HEK293T (cell line): ENCODE measurements around the gene NECAB2.

Experiments used
- CTCF ChIA-PET: fragments of 350-600 bp; formaldehyde crosslinking; extraction: SDS; loops from one replicate; lab custom pipeline; 2021; ENCODE audit warnings: antibody characterized with exemption, inconsistent platforms; lab: Yijun Ruan, JAX
- POLR2A ChIA-PET: fragments of 350-600 bp; formaldehyde crosslinking; extraction: SDS; loops from one replicate; lab custom pipeline; 2020; ENCODE audit warnings: antibody characterized with exemption, inconsistent platforms; lab: Yijun Ruan, JAX
- DNase-seq: peaks from one replicate; pipeline ENCODE4 v3.0.0; 2012; ENCODE audit warnings: mixed read lengths; ENCODE audit errors: extremely low spot score
- ARNT ChIP-seq: fragments of 450-650 bp; IDR thresholded peaks from 2 replicates; pipeline ENCODE4 v1.6.1; 2017; ENCODE audit warnings: mild to moderate bottlenecking
- BHLHE40 ChIP-seq: fragments of 450-650 bp; IDR thresholded peaks from 2 replicates; pipeline ENCODE4 v1.6.1; 2016; ENCODE audit warnings: mild to moderate bottlenecking, moderate library complexity, borderline replicate concordance
- CTBP1 ChIP-seq: fragments of 450-650 bp; IDR thresholded peaks from 2 replicates; pipeline ENCODE4 v1.6.1; 2016; ENCODE audit warnings: borderline replicate concordance
- ELF4 ChIP-seq: fragments of 450-650 bp; IDR thresholded peaks from 2 replicates; pipeline ENCODE4 v1.6.1; 2017; ENCODE audit warnings: antibody characterized with exemption
- FOXA1 ChIP-seq: fragments of 450-650 bp; IDR thresholded peaks from 2 replicates; pipeline ENCODE4 v1.6.1; 2016; ENCODE audit warnings: mild to moderate bottlenecking
- FOXK2 ChIP-seq: fragments of 450-650 bp; IDR thresholded peaks from 2 replicates; pipeline ENCODE4 v1.6.1; 2016; ENCODE audit warnings: mild to moderate bottlenecking
- FOXM1 ChIP-seq: fragments of 450-650 bp; IDR thresholded peaks from 2 replicates; pipeline ENCODE4 v1.6.1; 2017; ENCODE audit warnings: mild to moderate bottlenecking, borderline replicate concordance
- HDGF ChIP-seq: fragments of 450-650 bp; IDR thresholded peaks from 2 replicates; pipeline ENCODE4 v1.6.1; 2017; ENCODE audit warnings: antibody characterized with exemption, borderline replicate concordance
- L3MBTL2 ChIP-seq: fragments of 450-650 bp; conservative IDR thresholded peaks from 2 replicates; pipeline ENCODE4 v1.6.1; 2016; ENCODE audit warnings: mild to moderate bottlenecking
- LEF1 ChIP-seq: fragments of 450-650 bp; IDR thresholded peaks from 2 replicates; pipeline ENCODE4 v1.6.1; 2017; ENCODE audit warnings: mild to moderate bottlenecking, borderline replicate concordance
- NFRKB ChIP-seq: fragments of 450-650 bp; IDR thresholded peaks from 2 replicates; pipeline ENCODE4 v1.6.1; 2016; ENCODE audit warnings: mild to moderate bottlenecking, moderate library complexity
- SP1 ChIP-seq: fragments of 450-650 bp; IDR thresholded peaks from 2 replicates; pipeline ENCODE4 v1.6.1; 2017
- SUZ12 ChIP-seq: fragments of 450-650 bp; IDR thresholded peaks from 2 replicates; pipeline ENCODE4 v1.6.1; 2016; ENCODE audit warnings: mild to moderate bottlenecking
- TARDBP ChIP-seq: fragments of 450-650 bp; IDR thresholded peaks from 2 replicates; pipeline ENCODE4 v1.6.1; 2016
- ZNF384 ChIP-seq: fragments of 450-650 bp; IDR thresholded peaks from 2 replicates; pipeline ENCODE4 v1.6.1; 2016
- TF ChIP-seq, protein P1 (sequence below): fragments of 450-650 bp; IDR thresholded peaks from 2 replicates; pipeline ENCODE4 v1.6.1; 2016

NECAB2 gene

DNA sequence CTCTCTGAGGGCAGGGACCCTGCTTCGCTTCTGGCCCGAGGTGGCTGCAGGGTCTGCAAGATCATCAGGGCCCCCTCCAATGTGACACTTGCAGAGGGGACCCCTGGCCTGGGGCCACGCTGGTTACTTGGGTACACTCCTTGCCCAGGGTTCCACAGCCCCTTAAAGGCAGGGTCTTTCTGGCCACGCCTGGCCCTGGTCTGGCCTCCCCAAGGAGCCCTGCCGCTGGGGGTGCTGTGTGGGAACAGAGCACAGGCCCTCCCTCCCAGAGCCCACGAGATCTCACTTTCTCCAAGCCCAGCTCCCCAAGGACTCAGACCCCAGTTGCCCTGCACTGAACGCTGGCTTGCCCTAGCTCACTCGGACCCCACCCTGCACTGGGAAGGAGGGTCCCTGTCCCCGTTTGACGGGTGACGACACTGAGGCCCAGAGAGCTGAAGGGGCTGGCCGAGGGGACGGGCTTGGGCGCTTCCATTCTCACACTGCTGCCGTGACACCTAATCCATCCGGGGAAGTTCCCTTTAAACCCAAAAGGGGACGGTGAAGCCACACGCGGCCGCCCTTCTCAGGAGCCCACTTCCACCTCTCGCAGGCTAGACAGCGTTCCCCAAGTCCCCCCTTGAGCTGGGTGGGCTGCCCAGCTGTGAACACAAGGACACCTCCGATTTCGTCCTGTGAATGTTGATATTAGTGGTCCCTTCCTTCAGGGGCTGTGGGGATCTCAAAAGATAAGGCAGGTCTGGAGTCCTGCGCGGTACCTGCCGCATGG, 41.9 kb upstream of the NECAB2 start:
- ChIA-PET CTCF (interaction anchor here (1.1 to 1.5 kb wide), 2 partner anchors 13 to 16 kb away, joined by 3 to 4 read pairs; no protein-coding TSS in a partner anchor), POLR2A (interaction anchor here (1.5 kb wide), 1 partner anchor 28 kb away, joined by 4 read pairs; no protein-coding TSS in a partner anchor)
- TF ChIP-seq SUZ12: no peak
- no peak for TF ChIP-seq CTBP1
- no peak for TF ChIP-seq FOXK2
- TF ChIP-seq FOXA1: no peak
- TF ChIP-seq LEF1: no peak
- no peak for TF ChIP-seq HDGF
- no peak for TF ChIP-seq ZNF384
- TF ChIP-seq L3MBTL2: no peak
- TF ChIP-seq, protein P1, sequence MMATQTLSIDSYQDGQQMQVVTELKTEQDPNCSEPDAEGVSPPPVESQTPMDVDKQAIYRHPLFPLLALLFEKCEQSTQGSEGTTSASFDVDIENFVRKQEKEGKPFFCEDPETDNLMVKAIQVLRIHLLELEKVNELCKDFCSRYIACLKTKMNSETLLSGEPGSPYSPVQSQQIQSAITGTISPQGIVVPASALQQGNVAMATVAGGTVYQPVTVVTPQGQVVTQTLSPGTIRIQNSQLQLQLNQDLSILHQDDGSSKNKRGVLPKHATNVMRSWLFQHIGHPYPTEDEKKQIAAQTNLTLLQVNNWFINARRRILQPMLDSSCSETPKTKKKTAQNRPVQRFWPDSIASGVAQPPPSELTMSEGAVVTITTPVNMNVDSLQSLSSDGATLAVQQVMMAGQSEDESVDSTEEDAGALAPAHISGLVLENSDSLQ: no peak
- TF ChIP-seq BHLHE40: no peak
- TF ChIP-seq ELF4: no peak
- TF ChIP-seq ARNT: no peak
- TF ChIP-seq NFRKB: no peak
- TF ChIP-seq TARDBP: no peak
- no peak for TF ChIP-seq FOXM1
- DNase-seq: no peak

DNA sequence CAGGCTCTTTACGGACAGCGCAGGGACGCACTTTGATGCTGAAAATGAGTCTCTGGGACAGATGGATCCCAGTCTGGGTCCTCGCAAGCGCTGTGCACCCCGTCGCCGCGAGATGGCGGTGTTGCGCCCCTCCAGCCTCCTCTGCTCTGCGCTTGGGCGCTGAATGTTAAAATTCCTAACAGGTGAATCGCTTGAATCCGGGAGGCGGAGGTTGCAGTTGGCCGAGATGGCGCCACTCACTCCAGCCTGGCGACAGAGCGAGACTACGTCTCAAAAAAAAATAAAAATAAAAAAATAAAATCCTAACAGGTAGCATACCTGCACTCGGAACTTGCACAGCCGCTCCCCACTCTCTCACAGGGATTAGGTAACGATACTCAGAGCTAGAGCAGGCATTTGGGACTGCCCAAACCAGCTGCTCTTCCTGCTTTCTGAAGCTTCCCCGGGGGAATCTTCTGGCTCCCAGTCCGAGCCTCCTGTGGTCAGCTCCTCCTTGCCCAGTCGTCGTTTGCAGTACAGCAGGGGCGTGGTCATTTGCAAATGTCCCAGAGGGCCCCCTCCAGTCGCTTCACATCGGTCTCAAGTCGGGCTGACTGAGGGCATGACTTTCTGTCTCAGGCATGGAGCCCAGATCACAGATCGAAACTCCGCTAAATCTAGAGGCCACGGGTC, 41.2 kb upstream of the NECAB2 start:
- DNase-seq: peak; percentile 87
- TF ChIP-seq CTBP1 (peak; percentile 38; the same call in 1 of the 2 replicates), ARNT (no peak)
- ChIA-PET POLR2A (interaction anchor here (1.5 kb wide), 1 partner anchor 27 kb away, joined by 4 read pairs; no protein-coding TSS in a partner anchor), CTCF (interaction anchor here (0.6 to 1.5 kb wide), 8 partner anchors 9 to 535 kb away, joined by 3 to 4 read pairs (median 4); no protein-coding TSS in a partner anchor)

DNA sequence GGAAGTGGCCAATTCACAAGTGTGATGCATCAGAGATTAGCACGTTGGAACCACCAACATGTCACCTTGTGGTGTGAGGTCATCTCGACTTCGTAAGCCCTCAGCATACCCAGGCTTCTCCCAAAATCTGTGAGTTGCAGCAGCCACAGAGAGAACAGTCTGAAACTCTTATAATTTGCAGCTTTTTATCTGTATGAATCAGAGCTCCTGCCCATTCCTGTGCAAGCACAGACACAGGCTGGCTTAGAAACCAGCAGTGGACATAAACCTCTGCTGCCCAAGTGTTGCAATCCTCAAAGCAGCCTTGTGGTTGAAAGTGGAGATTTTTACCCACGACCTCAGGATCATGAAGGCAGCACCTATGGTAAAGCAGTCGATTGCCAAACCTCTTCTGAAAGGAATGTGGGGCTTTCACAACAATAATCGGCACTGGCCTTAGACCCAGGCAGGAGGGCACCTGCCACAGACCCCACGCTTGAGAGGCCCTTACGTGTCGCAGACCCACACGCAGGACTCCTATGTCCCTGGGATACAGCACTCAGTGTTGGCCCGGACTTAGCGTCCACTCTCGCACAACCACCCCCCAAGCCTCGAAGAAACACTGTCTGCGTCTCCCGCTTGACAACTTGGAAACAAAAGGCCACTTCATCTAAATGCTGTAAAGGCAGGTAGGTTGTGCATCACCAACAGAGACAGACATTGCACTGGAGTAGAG, 39.5 kb upstream of the NECAB2 start:
- POLR2A ChIA-PET: no interaction called here

DNA sequence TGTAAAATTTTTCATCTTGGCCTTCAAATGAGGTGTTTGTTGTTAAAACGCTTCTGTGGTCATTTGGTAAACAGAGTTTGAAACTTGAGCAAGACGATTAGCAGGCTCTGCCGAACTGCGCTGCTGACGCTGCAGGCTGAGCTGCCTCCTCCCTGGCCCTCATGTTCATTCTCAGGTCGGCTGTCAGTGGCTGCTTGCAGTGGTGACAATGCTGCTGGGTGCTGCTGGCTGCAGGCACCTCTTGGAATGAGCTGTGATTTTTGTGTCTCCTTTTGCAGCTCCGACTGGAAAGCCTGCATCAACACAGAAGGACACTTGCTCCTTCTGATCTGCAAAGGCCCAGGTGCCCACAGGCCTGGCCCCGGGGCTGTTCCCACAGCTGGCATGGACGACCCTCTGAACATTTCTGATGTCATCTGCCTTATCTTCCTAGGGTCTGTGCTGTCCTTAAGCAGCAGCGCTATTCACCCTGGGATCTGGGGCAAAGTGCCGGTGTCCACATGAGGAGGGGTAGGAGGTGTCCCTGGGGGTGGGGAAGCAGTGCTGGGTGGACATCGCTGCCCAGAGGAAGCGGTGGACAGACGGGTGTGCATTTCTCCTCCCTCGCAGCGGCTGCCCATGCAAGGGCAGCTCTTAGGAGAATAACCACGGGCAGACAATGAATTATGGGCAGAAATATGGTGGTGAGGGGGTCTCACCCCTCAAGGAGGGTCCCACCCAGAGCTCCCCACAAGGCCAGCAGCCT, 38.1 kb upstream of the NECAB2 start:
- TF ChIP-seq FOXK2 (no peak), TARDBP (no peak), BHLHE40 (no peak)
- no peak for DNase-seq
- POLR2A ChIA-PET: no interaction called here
- CTCF ChIA-PET: interaction anchor here (0.5 kb wide), 1 partner anchor 217 kb away, joined by 3 read pairs; no protein-coding TSS in a partner anchor

More for the DNA sequence above, 39.5 kb upstream of the NECAB2 start:
- TF ChIP-seq BHLHE40 (no peak), FOXM1 (no peak), SP1 (no peak), TARDBP (no peak), NFRKB (no peak), HDGF (no peak), FOXA1 (no peak), FOXK2 (no peak), CTBP1 (no peak), ZNF384 (no peak)
- no peak for DNase-seq
- CTCF ChIA-PET: interaction anchor here (0.6 kb wide), 1 partner anchor 197 kb away, joined by 3 read pairs; no protein-coding TSS in a partner anchor

DNA sequence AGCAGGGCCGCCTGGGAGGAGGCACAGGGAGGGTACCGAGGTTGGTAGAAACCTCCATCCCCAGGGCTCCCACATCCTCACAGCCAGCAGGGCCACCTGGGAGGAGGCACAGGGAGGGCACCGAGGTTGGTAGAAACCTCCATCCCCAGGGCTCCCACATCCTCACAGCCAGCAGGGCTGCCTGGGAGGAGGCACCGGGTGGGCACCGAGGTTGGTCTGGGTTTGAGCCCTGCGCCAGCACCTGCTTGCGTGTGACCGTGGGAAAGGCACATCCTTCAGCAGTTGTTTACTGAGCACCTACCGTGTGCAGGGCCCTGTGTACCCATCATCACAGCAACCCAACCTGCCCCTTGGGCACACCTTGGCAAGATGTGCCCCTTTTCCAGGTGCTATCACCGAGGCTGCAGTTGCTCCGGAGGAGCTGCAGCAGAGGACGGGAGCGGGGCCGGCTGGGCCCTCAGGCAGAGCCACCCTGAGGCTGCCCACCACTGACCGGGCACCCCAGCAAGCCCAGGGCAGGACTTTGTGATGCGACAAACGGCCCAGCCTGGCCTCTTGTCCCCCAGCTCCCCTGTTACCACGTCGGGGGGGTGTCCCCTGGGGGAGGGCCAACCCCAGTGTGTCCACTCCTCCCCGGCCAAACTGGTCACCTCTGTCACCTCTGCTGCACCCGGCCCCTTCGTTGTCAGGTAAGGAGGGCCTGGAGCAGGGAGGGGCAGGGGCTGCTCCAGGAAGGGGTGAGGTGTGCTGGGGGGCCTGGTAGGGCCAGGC, 37.1 kb upstream of the NECAB2 start:
- ChIA-PET CTCF (no interaction called here), POLR2A (no interaction called here)
- TF ChIP-seq FOXM1: no peak
- TF ChIP-seq HDGF: no peak
- no peak for TF ChIP-seq ARNT
- TF ChIP-seq, protein P1: no peak
- TF ChIP-seq TARDBP: no peak
- no peak for TF ChIP-seq FOXA1
- TF ChIP-seq LEF1: no peak
- no peak for TF ChIP-seq FOXK2
- TF ChIP-seq L3MBTL2: no peak
- TF ChIP-seq ELF4: no peak
- no peak for TF ChIP-seq CTBP1
- TF ChIP-seq ZNF384: no peak
- TF ChIP-seq BHLHE40: no peak
- TF ChIP-seq SUZ12: no peak
- no peak for TF ChIP-seq NFRKB
- TF ChIP-seq SP1: no peak
- no peak for DNase-seq
